A549 (cell line): ENCODE measurements around the gene NUMB. TPM values are rescaled to one million over a fixed set of nuclear protein-coding genes. Genes with fewer than 3 reads are reported as not detected.

Experiments
- ATAC-seq, 2 experiments: fragments of 200-7000 bp in 1 of 2; fragments of >200 bp in 1 of 2; cut with Nextera tagmentation in 1 of 2; cut with Tn5 transposase in 1 of 2; 3 replicates each; pipeline versions ENCODE4 v1.8.0 to v1.9.1; 2018 to 2020; ENCODE audit warnings: mild to moderate bottlenecking in 1 of 2, moderate library complexity in 1 of 2
- CTCF ChIA-PET: fragments of 300-600 bp; sonication (Branson Sonifier 250); formaldehyde crosslinking; extraction: SDS; loops from one replicate; lab custom pipeline; 2021; ENCODE audit warnings: antibody characterized with exemption, inconsistent platforms; lab: Yijun Ruan, JAX
- POLR2A ChIA-PET: fragments of 350-600 bp; formaldehyde crosslinking; extraction: SDS; loops from one replicate; lab custom pipeline; 2021; ENCODE audit warnings: antibody characterized with exemption, inconsistent platforms; lab: Yijun Ruan, JAX
- DNase-seq, 2 experiments: peaks; one replicate each; pipeline versions ENCODE4 v3.0.0 to v3.0.0-alpha.2; 2011 to 2016; ENCODE audit warnings: low read depth in 1 of 2, low spot score in 1 of 2
- FAIRE-seq: peaks from 2 replicates; lab custom pipeline; 2011; peaks lifted over from hg19 to GRCh38; lab: Jason Lieb, UNC
- H3K27ac ChIP-seq, 2 experiments: fragments of >200 bp; sonication (Bioruptor Twin); formaldehyde crosslinking; 3 replicates each; pipeline ENCODE4 v1.5.1; 2016 to 2017
- H3K4me1 ChIP-seq: fragments of >200 bp; sonication (Bioruptor Twin); formaldehyde crosslinking; 3 replicates; pipeline ENCODE4 v1.6.1; 2016
- H3K4me2 ChIP-seq: fragments of >200 bp; sonication (Bioruptor Twin); formaldehyde crosslinking; 3 replicates; pipeline ENCODE4 v1.6.1; 2016
- H3K4me3 ChIP-seq: fragments of >200 bp; sonication (Bioruptor Twin); formaldehyde crosslinking; 3 replicates; pipeline ENCODE4 v1.5.1; 2016
- H3K9me3 ChIP-seq: fragments of >200 bp; sonication (Bioruptor Twin); formaldehyde crosslinking; 3 replicates; pipeline ENCODE4 v1.6.1; 2016
- CTCF ChIP-seq: fragments of >200 bp; sonication (Bioruptor Twin); formaldehyde crosslinking; IDR thresholded peaks from 3 replicates; pipeline ENCODE4 v1.5.1; 2016
- ESRRA ChIP-seq: fragments of 150-350 bp; IDR thresholded peaks from 2 replicates; pipeline ENCODE4 v1.6.1; 2014; ENCODE audit warnings: mild to moderate bottlenecking, low read length, borderline replicate concordance
- FOXS1 ChIP-seq: fragments of 250-450 bp; sonication (Bioruptor Pico); IDR thresholded peaks from 2 replicates; pipeline ENCODE4 v1.5.0; 2020; ENCODE audit warnings: mild to moderate bottlenecking, moderate library complexity
- GATA3 ChIP-seq: IDR thresholded peaks from 2 replicates; pipeline ENCODE4 v1.6.1; 2012; ENCODE audit warnings: borderline replicate concordance
- HOXA7 ChIP-seq: fragments of 250-450 bp; sonication (Bioruptor Pico); IDR thresholded peaks from 2 replicates; pipeline ENCODE4 v1.5.0; 2020; ENCODE audit warnings: mild to moderate bottlenecking, moderate library complexity
- JUN ChIP-seq, 2 experiments: fragments of >200 bp; sonication (Bioruptor Twin); formaldehyde crosslinking; IDR thresholded peaks; 2 replicates in 1 of 2; 3 replicates in 1 of 2; pipeline ENCODE4 v1.6.1; 2016 to 2017
- KDM5A ChIP-seq: fragments of 200-600 bp; sonication (generic); IDR thresholded peaks from 2 replicates; pipeline ENCODE4 v1.6.1; 2016; ENCODE audit warnings: antibody characterized with exemption, mild to moderate bottlenecking
- MAX ChIP-seq: IDR thresholded peaks from 2 replicates; pipeline ENCODE4 v1.6.1; 2012
- MAZ ChIP-seq: fragments of 150-350 bp; IDR thresholded peaks from 2 replicates; pipeline ENCODE4 v1.6.1; 2014; ENCODE audit warnings: antibody characterized with exemption, low read depth, low read length, borderline replicate concordance
- POLR2A ChIP-seq: IDR thresholded peaks from 2 replicates; pipeline ENCODE4 v1.6.1; 2012; ENCODE audit warnings: mild to moderate bottlenecking, low read length
- RARB ChIP-seq: fragments of 250-450 bp; sonication (Bioruptor Pico); IDR thresholded peaks from 2 replicates; pipeline ENCODE4 v1.8.0; 2021; ENCODE audit warnings: mild to moderate bottlenecking, moderate library complexity
- SMC3 ChIP-seq: fragments of >200 bp; sonication (Bioruptor Twin); formaldehyde crosslinking; IDR thresholded peaks from 3 replicates; pipeline ENCODE4 v1.6.1; 2018; ENCODE audit warnings: inconsistent platforms
- ZC3H11A ChIP-seq: fragments of 450-650 bp; IDR thresholded peaks from 2 replicates; pipeline ENCODE4 v1.6.1; 2014; ENCODE audit warnings: antibody characterized with exemption, mild to moderate bottlenecking
- ZFP36 ChIP-seq: fragments of 450-650 bp; IDR thresholded peaks from 2 replicates; pipeline ENCODE4 v1.6.1; 2014; ENCODE audit warnings: borderline replicate concordance; ENCODE audit not compliant: partially characterized antibody
- WGBS: methylation state at CpG from one replicate; pipeline ENCODE4 v1.1.6; 2017; ENCODE audit errors: missing lambda C conversion rate; 5-methylcytosine and 5-hydroxymethylcytosine counted together
- polyA plus RNA-seq, 4 experiments: library from polyadenylated mRNA; depleted of rRNA in 3 of 4; stranded (reverse); fragments of >200 nt; fragmentation: RNase III in 1 of 4; extraction: RNeasy Plus Mini Kit Qiagen cat#74134 plus additional on column Dnase treatment in 1 of 4; gene quantifications; 2 replicates in 3 of 4; 3 replicates in 1 of 4; pipeline ENCODE4 v1.2.3, GENCODE V29; 2011 to 2017
- TF ChIP-seq, protein P1 (sequence below): fragments of 200-600 bp; sonication (generic); IDR thresholded peaks from 2 replicates; pipeline ENCODE4 v1.6.1; 2016; ENCODE audit warnings: antibody characterized with exemption, mild to moderate bottlenecking, moderate library complexity
- TF ChIP-seq, protein P2 (sequence below): fragments of >200 bp; sonication (Bioruptor Twin); formaldehyde crosslinking; IDR thresholded peaks from 2 replicates; pipeline ENCODE4 v1.6.1; 2016
- TF ChIP-seq, protein P3 (sequence below): fragments of 250-450 bp; sonication (Bioruptor Pico); IDR thresholded peaks from 2 replicates; pipeline ENCODE4 v1.5.0; 2020; ENCODE audit warnings: low read depth, mild to moderate bottlenecking, moderate library complexity

Gene NUMB
- polyA plus RNA-seq, 2 of the 4 experiments (the other 2 are of a cell fraction) = 40.8 to 151 TPM

GRCh38 chr14:73241481-73242165, 216.7 kb downstream of the NUMB start (continued):
- TF ChIP-seq, protein P1, sequence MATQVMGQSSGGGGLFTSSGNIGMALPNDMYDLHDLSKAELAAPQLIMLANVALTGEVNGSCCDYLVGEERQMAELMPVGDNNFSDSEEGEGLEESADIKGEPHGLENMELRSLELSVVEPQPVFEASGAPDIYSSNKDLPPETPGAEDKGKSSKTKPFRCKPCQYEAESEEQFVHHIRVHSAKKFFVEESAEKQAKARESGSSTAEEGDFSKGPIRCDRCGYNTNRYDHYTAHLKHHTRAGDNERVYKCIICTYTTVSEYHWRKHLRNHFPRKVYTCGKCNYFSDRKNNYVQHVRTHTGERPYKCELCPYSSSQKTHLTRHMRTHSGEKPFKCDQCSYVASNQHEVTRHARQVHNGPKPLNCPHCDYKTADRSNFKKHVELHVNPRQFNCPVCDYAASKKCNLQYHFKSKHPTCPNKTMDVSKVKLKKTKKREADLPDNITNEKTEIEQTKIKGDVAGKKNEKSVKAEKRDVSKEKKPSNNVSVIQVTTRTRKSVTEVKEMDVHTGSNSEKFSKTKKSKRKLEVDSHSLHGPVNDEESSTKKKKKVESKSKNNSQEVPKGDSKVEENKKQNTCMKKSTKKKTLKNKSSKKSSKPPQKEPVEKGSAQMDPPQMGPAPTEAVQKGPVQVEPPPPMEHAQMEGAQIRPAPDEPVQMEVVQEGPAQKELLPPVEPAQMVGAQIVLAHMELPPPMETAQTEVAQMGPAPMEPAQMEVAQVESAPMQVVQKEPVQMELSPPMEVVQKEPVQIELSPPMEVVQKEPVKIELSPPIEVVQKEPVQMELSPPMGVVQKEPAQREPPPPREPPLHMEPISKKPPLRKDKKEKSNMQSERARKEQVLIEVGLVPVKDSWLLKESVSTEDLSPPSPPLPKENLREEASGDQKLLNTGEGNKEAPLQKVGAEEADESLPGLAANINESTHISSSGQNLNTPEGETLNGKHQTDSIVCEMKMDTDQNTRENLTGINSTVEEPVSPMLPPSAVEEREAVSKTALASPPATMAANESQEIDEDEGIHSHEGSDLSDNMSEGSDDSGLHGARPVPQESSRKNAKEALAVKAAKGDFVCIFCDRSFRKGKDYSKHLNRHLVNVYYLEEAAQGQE = no peak
- TF ChIP-seq POLR2A (no peak), KDM5A (no peak)

DNA sequence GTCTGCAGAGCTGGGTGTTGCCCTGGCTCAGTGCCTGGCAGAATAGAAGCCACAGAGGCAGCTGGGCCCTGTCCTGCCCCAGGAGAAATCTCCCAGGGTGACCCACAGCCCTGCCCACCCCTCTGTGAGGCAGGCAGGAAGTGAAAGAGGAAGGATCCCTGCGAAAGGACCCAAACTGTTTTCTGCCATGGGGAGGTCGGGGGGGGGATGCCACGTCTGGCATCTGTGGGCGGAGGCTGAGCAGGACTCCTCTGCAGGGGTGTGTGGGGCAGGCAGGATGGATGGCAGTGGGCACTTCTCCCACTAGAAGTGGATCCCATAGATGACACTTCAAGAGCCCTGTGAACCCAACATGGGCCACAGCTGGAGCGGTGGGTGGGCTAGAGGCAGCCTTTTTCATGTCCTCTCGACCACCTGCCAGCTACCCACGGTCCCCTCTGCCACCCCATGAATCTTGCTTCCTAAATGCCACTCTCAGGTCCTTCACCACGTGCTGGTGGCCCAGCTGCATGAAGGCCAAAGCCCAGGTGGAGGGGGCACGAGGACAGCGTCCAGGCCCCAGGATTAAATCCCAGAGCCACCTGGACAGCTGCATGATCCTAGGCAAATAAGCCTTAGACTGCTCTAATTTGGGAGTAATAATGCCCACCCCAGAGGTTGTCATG, 217.4 kb downstream of the NUMB start:
- FAIRE-seq = no peak
- no peak for ATAC-seq
- no peak overlapping the region for H3K4me3 ChIP-seq
- WGBS = 86% methylated on average over 10 of the region's 10 CpGs
- CTCF ChIA-PET = interaction anchor here (1.1 to 5.3 kb wide), 5 partner anchors 9 to 231 kb away, joined by 3 to 26 read pairs (median 4); no protein-coding TSS in a partner anchor
- H3K4me2 ChIP-seq = no peak overlapping the region
- POLR2A ChIA-PET = interaction anchor here (0.6 kb wide), 1 partner anchor 400 kb away, joined by 3 read pairs; no protein-coding TSS in a partner anchor
- H3K9me3 ChIP-seq = no peaks in the 10 kb centered on the region
- DNase-seq = no peak
- H3K27ac ChIP-seq = no peak overlapping the region
- TF ChIP-seq ZC3H11A = no peak
- TF ChIP-seq FOXS1 = no peak
- TF ChIP-seq GATA3 = no peak
- TF ChIP-seq, protein P2, sequence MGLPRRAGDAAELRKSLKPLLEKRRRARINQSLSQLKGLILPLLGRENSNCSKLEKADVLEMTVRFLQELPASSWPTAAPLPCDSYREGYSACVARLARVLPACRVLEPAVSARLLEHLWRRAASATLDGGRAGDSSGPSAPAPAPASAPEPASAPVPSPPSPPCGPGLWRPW = no peak
- peaks cover 20% of the 10 kb centered on the region for H3K4me1 ChIP-seq

DNA sequence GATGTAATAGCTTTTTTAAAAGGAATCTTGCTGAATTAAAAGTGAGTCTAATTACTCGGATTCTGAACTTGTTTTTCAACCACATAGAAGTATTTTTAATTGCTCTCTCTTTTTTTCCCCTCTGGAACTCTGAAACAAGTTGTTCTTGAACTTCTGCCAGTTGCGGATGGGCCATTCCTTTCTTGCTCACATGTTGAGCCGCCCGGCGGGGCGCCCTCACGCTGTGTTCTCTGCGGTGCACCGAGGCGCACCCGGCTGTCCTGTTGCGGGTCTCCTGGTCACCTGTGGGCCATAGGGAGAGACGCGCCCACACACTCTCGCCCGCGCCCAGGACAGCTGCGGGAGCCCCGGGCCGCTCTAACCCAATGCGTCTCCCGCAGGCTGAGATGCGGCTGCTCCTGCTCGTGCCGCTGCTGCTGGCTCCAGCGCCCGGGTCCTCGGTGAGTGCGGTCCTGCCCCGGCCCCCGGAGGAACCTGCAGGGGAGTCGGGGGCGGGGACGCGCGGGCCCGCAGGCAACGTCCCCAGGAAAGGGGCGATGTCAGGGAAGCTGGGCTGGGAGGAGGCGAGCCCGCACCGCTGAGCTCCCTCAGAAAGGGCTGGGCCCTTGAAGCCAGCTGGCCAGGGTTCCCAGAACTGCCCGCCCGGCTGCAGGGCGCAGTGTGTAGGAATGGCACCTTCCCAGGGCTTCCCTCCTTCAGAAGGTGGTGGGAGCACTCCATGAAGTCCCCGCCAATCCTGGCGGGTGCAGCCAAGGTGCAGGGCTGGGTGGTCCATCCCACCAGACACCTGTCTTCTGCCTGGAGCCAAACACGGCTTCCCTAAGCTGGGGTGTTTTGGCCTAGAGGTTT, 218.7 kb downstream of the NUMB start:
- no peak for DNase-seq

More for the DNA sequence above, 218.7 kb downstream of the NUMB start:
- POLR2A ChIA-PET = no interaction called here
- ATAC-seq (no peak), FAIRE-seq (no peak)
- CTCF ChIA-PET = interaction anchor here (1.4 to 5.3 kb wide), 5 partner anchors 8 to 233 kb away, joined by 4 to 26 read pairs (median 6); no protein-coding TSS in a partner anchor
- no peak overlapping the region for H3K4me3 ChIP-seq
- TF ChIP-seq RARB = no peak
- no peak for TF ChIP-seq MAX
- TF ChIP-seq, protein P3, sequence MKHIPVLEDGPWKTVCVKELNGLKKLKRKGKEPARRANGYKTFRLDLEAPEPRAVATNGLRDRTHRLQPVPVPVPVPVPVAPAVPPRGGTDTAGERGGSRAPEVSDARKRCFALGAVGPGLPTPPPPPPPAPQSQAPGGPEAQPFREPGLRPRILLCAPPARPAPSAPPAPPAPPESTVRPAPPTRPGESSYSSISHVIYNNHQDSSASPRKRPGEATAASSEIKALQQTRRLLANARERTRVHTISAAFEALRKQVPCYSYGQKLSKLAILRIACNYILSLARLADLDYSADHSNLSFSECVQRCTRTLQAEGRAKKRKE (CRISPR knock-in tag) = no peak
- TF ChIP-seq JUN (IDR thresholded peaks at IDR 0.05) = no peak
- no peak for TF ChIP-seq SMC3
- no peak for TF ChIP-seq ZFP36
- TF ChIP-seq MAZ = no peak
- no peak for TF ChIP-seq CTCF
- TF ChIP-seq HOXA7 (CRISPR knock-in tag) = no peak
- no peak for TF ChIP-seq ESRRA
- no peak for TF ChIP-seq KDM5A
- H3K9me3 ChIP-seq = no peaks in the 10 kb centered on the region
- 95% methylated on average over 26 of the region's 48 CpGs for WGBS
- H3K4me1 ChIP-seq = peaks cover 33% of the 10 kb centered on the region
- no peak overlapping the region for H3K4me2 ChIP-seq
- no peak overlapping the region for H3K27ac ChIP-seq
